ENCODE data around the gene MATN1. TPM values are rescaled to one million over a fixed set of nuclear protein-coding genes. Genes with fewer than 3 reads are reported as not detected.
"Not testable (repeated sequence)": the region's sequence is repeated elsewhere in the genome, so short reads cannot be mapped to it uniquely, and the experiment has no call there.

Gene MATN1
- total RNA-seq = not detected
- long read RNA-seq, partial matches to known transcripts = 0 of 1 reads
- long read RNA-seq, other reads (novel, unspliced or antisense) = 1 of 1 reads

DNA sequence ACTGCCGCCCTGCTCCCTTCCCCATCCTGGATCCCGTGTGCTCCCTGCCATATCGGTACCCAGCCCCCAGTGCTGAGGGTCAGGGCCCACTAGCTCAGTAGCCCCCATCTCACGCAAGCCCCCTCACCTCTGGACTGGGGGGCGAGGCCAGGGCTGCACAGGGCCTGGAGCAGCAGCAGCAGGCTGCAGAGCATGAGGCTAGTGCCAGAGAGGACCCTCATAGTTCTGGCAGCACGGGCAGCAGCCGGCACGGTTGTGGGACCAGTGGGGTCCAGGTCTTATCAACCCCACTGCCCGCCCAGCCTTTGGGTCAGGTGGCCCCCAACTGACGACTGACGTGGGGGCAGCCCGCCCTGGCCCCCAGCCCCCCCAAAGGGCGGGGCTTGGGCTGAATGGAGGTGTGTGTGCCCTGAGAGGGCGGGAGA, at the start of gene MATN1:
TSS of gene MATN1 (minus strand) at position 255 of the 425 bp plus-strand sequence. CDS start at position 221, 34 bp downstream.
- TF ChIP-seq CTCF (IDR thresholded peaks at IDR 0.05) = no peak
- H3K27ac ChIP-seq = no peak within 1 kb of the TSS
- no peaks in the 10 kb centered on the region for H3K9me3 ChIP-seq
- no peak within 1 kb of the TSS for H3K4me3 ChIP-seq
- H3K4me1 ChIP-seq = peaks cover 8% of the 10 kb centered on the region
- DNase-seq = no peak
- no peak for ATAC-seq
- H3K27me3 ChIP-seq = no peaks in the 10 kb centered on the region
- H3K36me3 ChIP-seq = no peaks in the 10 kb centered on the region
- intact Hi-C loops (cut with DNase I) = loop anchor here (5.0 kb wide), 1 partner anchor 54 kb away; no protein-coding TSS in a partner anchor

DNA sequence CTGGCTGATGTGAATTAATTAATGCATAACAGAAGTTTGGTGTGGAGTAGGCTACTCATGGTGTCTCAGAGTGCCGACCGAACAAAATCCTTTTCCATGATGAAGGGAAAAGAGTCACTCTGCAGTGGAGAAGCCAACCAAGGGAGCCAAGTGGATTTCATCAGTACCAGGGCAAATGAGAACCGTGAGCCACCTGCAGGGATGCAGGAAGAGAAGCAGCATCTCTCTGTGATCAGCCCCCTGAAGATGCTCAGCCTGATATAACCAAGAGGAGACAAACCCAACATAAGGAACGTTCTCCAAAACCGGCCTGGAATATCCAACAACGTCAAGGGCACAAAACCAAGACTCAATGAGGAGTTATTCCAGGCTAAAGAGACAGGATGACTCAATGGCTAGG, 47.6 kb upstream of the MATN1 start:
- no peak for TF ChIP-seq CTCF (IDR thresholded peaks at IDR 0.05)
- H3K4me1 ChIP-seq = no peaks in the 10 kb centered on the region
- intact Hi-C loops (cut with DNase I) = no loop called here
- no peaks in the 10 kb centered on the region for H3K36me3 ChIP-seq
- H3K4me3 ChIP-seq = no peak overlapping the region
- H3K9me3 ChIP-seq = no peaks in the 10 kb centered on the region
- no peak for ATAC-seq
- no peak for DNase-seq
- no peak overlapping the region for H3K27ac ChIP-seq
- H3K27me3 ChIP-seq = no peaks in the 10 kb centered on the region

DNA sequence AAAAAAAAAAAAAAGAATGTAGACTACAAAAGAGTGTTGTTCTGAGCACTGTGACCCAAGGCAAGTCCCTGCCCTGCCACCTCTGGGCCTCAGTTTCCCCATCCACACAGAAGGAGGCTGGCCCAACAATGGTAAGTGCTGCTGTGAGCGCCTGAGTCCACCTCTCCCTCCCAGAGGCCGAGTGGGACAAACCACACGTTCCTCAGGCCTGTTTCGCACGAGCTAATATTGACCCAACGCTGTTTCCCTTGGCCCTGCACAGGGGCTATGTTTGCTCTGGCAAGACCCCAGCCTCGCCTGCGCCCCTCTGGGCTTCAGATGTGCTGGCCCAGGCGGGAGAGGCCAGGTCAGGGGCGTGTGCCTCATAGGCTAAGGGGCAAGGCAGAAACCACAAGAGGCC, 46.8 kb upstream of the MATN1 start:
- no peak overlapping the region for H3K27ac ChIP-seq
- no peak for DNase-seq
- H3K36me3 ChIP-seq = no peaks in the 10 kb centered on the region
- no peaks in the 10 kb centered on the region for H3K4me1 ChIP-seq
- no peak for TF ChIP-seq CTCF (IDR thresholded peaks at IDR 0.05)
- no peak overlapping the region for H3K4me3 ChIP-seq
- no peaks in the 10 kb centered on the region for H3K27me3 ChIP-seq
- H3K9me3 ChIP-seq = no peaks in the 10 kb centered on the region
- no peak for ATAC-seq
- intact Hi-C loops (cut with DNase I) = no loop called here

DNA sequence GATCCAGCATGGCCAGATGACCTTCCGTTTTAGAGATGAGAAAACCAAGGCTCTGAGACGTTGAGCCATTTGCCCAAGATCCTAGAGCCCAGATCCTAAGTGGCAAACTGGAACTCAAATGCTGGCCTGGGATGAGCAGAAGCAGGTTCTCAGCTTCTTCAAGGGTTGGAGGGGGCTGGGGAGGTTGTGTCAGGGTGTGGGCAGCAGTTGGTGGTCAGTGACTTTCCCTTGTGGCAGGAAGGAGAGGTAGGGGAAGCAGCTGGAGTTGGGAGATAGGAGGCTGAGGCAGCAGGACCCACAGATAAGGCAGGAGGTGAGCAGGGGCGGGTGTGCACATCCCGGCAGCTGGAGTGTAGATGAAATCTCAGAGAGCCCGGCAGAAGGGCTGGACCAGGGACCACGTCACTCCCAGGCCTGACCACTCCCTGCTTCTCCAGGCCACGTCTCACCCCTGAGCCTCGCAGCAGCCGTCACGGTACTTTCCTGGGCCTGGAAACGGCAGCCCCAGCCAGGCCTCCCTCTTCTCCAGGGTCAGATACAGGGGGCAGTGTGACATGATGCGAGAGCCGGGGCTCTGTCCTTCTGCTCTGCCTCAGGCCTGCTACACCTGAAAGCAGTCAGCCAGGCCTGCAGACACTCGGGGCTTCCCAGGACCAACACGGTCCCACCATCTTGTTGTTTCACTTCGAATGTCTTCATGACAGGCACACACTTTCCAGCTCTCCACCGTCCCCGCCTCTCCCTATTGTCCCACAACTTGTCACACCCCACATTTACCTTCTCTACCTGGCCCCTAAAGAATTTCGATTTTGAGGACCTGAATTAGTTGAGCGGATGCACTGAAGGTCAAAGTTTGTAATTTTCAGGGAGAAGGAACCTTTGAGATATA, 45.7 kb upstream of the MATN1 start:
- TF ChIP-seq CTCF (IDR thresholded peaks at IDR 0.05) = no peak
- no peak for DNase-seq
- Histone ChIP-seq H3K36me3 (no peaks in the 10 kb centered on the region), H3K27me3 (no peaks in the 10 kb centered on the region), H3K4me1 (no peaks in the 10 kb centered on the region), H3K4me3 (no peak overlapping the region), H3K9me3 (no peaks in the 10 kb centered on the region), H3K27ac (no peak overlapping the region)
- ATAC-seq = no peak
- intact Hi-C loops (cut with DNase I) = no loop called here

DNA sequence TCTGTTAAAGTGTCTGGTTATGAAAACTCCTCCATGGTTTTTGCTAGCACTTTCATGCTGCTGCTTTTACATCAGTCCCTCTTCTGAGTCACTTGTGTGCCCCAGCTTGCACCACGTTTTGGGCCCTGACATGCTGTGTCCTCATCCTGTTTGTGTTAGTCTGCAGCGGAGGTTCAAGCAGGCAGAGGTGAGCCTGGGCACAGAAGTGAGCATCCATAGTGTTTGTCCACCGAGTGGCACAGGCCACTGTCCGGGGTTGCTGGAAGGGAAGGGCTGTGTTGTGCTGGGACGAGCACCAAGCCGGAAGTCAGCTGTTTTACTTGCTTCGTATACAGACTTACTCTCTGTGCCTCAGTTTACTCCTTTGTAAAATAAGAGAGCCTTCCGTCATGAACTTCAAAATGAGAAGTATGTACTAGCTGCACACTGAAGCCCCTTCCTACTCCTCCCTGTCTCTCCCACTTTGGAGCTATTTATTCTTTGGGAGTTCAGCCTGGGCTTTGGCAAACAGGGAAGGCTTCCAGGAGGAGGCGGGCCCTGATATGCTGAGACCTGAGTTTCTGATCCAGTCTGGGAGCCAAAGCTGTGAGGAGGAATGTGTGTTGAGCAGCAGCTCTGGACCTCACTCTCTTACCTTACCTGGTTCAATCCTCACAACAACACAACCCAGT, 44.9 kb upstream of the MATN1 start:
- Histone ChIP-seq H3K4me1 (no peaks in the 10 kb centered on the region), H3K4me3 (no peak overlapping the region), H3K27me3 (no peaks in the 10 kb centered on the region), H3K27ac (no peak overlapping the region), H3K9me3 (no peaks in the 10 kb centered on the region), H3K36me3 (no peaks in the 10 kb centered on the region)
- intact Hi-C loops (cut with DNase I) = no loop called here
- ATAC-seq (no peak), DNase-seq (no peak)
- no peak for TF ChIP-seq CTCF (IDR thresholded peaks at IDR 0.05)

GRCh38 chr1:30766948-30767347, 43.6 kb upstream of the MATN1 start:
- H3K4me3 ChIP-seq; H3K4me1 ChIP-seq; H3K36me3 ChIP-seq; DNase-seq; H3K9me3 ChIP-seq; ATAC-seq; H3K27me3 ChIP-seq; intact Hi-C loops (cut with DNase I); H3K27ac ChIP-seq: not testable (repeated sequence)

All from upper lobe of right lung (tissue), 1 donor.